NCI-H2196 (cell line): Measurements from ENCODE around the gene SAMD4A.

ENCODE experiments used
- DNase-seq: peaks from one replicate; lab custom pipeline; 2025; ENCODE audit not compliant: unreplicated experiment; lab: John Stamatoyannopoulos, UW

SAMD4A gene, protein sequence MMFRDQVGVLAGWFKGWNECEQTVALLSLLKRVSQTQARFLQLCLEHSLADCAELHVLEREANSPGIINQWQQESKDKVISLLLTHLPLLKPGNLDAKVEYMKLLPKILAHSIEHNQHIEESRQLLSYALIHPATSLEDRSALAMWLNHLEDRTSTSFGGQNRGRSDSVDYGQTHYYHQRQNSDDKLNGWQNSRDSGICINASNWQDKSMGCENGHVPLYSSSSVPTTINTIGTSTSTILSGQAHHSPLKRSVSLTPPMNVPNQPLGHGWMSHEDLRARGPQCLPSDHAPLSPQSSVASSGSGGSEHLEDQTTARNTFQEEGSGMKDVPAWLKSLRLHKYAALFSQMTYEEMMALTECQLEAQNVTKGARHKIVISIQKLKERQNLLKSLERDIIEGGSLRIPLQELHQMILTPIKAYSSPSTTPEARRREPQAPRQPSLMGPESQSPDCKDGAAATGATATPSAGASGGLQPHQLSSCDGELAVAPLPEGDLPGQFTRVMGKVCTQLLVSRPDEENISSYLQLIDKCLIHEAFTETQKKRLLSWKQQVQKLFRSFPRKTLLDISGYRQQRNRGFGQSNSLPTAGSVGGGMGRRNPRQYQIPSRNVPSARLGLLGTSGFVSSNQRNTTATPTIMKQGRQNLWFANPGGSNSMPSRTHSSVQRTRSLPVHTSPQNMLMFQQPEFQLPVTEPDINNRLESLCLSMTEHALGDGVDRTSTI

DNA sequence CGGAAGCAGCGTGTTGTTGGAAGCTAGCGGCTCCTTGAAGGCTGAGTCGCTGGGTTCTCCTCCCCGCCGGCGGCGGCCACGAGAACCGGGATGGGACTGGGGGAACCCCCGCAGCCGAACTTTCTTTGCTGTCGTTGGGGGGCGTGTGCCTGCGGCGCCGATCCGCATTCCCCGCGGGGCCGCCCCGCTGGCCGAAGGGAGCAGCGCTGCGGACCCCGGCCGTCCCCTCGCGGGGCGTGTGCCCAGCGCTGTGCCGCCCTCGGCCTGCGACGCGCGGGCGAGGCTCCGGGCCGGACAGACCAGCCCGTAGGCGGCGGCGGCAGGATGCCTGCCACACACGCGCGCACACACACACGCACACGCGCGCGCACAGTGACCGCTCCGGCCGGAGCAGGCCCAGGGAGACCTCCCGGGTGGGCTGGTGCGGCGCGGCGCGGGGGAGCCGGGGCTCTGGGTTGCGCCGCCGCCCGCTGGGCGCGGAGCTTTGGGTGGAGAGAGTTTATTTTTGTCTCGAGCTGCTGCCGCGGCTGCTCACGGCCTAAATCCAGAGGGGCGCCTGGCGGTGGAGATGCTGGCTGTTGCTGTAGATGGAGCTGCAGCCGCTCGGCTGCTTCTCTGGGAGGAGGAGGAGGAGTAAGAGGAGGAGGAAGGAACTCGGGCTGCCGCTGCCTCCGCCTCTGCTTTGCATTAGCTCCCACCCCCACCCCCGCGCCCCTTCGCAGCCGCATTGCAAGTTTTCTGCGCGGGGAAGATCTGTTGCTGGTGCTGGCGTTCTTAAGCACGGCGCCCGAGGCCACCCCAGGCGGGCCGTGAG, at the start of gene SAMD4A:
Gene SAMD4A (plus strand): TSS at position 719 of the 814 bp plus-strand sequence. CDS start 789 bp downstream, outside the sequence.
- peak; percentile 28 for DNase-seq

DNA sequence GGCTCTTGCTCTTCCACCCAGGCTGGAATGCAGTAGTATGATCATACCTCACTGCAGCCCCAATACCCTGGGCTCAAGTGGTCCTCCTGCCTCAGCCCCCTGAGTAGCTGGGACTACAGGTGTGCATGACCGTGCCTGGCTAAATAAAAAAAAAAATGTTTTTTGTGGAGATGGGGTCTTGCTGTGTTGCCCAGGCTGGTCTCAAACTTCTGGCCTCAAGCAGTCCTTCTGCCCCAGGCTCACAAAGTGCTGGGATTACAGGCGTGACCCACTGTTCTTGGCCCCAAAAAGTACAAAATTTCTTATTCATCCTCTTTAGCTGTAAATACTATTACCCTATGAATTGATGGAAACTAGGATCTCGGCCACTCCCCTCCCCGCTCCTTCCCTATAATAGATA, 42.5 kb upstream of the SAMD4A start:
- DNase-seq: no peak

DNA sequence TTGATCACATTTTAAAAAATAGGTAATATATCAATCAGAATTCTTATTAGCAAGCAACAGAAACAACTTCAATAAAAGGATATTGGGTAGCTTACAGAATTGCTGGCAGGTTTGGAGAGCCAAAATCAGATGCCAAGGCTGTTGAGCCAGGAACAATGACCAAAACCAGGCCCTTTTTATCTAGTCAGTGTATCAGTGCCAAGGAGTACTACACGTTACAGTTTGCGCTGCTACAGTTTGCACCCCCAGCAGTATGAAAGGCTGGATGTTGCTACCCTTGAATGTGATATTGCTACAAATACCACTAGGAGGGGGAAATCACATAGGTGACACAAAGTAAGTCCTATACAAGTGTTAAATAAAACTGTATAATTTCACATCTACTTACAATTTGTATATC, 38.0 kb upstream of the SAMD4A start:
- DNase-seq: no peak

DNA sequence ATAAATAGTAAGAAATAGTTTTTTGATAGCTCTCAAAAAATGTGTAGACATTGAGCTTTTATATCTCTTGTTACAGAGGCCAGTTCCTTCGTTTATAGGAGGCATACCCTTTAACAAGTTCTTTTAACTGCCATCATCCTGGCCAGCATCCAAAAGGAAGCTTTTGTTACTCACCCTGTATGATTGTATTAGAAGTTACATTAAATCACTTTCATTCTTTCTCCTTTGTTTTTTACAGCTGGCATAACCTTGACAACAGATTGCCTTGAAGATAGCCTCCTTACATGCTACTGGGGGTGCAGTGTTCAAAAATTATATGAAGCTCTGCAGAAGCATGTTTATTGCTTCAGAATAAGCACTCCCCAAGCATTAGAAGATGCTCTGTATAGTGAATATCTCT, 37.1 kb upstream of the SAMD4A start:
- DNase-seq: peak; percentile 11

DNA sequence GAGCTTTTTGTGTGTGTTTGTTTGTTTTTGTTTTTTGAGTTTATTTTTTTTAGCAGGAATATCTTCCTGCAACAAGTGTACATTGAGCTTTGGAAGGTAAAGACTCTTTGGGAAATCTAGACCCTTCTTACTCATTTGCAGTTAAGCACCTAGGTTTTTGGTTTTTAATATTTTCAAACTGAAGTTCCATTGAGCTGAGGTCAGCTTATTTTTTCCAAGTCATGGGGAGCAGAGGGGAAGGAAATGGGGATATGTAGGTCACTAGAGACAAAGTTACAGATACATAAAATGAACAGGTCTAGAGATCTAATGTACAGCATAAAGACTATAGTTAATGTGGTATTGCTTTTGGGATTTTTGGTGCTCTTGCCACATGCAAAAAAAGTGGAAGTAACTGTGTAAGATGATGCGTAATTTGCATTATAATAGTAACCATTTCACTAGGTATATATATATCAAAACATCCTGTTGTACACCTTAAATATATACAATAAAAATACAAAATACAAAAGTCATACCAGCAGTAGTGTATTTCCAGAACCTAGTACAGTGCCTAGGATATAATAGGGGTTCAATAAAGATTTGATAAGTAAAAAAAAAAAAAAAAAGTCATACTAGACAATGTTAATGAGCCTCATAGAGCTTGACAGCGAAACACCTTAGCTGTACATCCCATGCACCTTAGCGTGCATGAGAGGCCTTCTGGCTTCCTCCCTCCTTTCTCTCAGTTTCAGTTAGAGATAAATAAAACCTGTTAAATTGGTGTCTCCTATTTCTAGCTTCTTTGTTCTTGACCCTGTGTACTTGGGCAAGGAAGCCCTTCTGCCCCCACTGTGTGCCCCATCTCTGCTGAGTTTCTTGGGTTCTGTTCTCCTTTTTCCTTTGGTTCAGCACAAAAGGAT, 34.6 kb upstream of the SAMD4A start:
- DNase-seq: no peak

DNA sequence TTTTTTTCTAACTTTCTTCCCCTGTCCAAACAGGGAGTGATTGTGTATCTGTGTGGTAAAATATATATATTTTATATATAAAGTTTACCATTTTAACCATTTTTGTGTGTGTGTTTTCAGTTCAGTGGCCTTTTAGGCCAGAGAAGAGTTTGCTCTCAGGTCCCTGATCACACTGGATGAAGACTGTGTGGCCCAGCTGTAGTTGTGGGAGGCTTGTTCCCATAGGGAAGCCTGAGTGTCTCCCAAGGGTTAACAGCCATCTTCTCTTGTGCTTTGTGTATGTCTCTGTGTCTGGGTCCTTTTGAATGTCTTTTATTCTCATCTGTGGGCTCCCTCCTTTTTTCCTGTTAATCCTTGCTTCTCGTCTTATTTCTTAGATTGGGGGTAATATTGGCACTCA, 33.8 kb upstream of the SAMD4A start:
- DNase-seq: no peak

DNA sequence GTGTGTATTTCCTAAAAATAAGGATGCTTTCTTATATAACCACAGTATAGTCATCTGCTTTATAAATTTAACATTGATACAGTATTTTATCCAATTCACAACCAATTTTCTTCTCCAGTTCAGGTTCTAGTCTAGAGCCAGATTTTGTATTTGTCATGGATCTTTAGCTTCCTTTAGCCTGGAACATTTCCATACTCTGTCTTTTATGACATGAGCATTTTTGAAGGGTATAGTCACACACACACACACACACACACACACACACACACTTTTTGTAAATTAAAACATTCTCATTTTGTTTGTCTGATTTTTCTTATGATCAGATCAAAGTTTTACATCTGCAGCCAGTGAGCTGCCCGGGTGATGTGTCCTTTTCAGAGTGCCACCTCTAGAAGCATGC, 31.8 kb upstream of the SAMD4A start:
- DNase-seq: no peak

DNA sequence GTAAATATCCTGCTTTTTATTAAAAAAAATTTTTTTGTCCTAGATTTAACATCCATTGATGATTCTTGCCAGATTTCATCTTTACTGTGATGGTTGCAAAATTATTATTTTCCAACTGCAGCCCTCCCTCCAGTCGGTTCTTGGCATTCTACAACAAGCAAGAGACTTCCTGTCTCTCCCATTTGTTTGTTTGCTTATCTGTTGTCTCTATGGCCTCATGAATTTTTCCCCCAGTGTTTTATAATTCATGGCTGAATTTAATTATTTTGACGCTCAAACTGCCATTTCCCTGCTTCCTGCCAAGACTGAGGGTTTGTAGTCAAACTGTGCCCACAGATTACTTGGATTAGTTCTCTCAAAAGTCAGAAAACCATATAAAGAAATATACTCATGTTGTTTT, 31.3 kb upstream of the SAMD4A start:
- no peak for DNase-seq

DNA sequence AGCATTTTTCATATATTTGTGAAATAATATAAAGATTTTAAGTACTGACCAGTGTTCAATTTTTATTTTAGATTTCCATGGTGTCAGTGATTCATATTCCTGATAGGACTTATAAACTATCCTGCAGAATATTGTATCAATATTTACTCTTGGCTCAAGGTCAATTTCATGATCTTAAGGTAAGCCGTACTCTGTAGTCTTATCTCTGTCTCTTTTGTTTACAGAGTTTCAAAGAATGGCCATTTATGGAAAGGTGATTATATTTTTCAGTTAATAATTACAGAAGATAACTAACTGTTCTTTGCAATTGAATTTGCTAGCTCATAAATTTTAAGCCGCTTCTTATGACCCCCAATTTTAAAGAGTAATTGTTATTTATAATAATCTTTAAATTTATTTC, 29.3 kb upstream of the SAMD4A start:
- DNase-seq: no peak

DNA sequence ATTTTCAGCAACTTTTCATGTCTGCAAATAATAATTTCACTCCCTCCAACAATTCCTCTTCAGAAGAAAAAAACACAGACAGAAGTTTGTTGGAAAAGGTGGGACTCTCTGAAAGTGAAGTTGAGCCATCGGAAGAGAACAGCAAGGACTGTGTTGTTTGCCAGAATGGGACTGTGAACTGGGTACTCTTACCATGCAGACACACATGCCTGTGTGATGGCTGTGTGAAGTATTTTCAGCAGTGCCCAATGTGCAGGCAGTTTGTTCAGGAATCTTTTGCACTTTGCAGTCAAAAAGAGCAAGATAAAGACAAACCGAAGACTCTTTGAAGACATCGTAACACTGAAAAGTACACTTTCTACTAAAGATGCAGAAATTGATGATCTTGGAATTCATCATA, 28.9 kb upstream of the SAMD4A start:
- DNase-seq: no peak

DNA sequence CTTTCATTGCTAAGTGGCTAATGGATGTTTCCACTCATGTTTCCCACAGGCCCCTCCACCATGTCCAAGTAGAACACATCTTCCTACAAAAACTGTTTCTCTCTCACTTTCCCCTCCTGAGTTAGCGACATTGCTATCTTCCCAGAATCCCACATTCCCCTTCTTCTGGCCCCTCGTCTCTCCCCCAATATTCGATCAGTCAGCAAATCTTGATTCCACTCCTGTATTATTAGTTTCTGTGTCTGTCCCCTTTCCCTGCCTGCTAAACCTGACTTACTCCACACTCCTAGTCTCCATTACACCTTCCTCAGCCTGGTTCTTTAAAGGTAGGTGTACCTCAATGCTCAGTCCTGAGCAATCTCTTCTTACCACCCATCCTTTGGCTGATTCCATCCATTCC, 19.3 kb upstream of the SAMD4A start:
- no peak for DNase-seq

DNA sequence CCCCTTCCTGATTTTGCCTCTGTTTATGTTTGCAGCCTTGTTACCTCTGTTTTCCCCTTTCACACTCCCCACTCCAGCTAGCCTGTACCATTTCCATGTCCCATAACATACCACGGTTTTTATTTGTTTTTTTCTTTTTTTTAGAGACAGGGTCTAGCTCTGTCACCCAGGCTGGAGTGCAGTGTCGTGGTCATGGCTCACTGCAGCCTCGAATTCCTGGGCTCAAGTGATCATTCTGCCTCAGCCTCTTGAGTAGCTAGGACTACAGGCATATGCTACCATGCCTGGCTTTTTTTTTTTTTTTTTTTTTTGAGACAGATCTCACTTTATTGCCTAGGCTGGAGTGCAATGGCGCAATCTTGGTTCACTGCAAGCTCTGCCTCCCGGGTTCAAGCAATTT, 18.4 kb upstream of the SAMD4A start:
- DNase-seq: no peak

DNA sequence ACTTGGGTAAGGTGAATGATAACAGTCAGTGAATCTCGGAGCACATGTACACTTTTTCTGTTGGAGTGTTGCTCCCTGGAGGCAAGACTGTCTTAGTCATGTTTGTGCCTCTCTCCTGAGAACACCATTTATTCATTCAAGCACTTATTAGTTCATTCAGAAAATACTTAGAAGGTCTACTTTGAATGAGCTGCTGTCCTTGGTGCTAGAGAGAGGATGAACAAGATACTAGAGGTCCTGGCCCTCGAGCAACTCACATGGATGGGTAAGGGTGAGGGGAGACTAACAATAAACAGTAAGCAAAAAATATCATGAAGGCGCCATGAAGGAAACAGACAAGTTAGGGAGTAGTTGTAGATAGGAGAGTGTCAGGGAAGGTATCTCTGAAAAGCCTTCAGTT, 17.1 kb upstream of the SAMD4A start:
- DNase-seq: no peak

DNA sequence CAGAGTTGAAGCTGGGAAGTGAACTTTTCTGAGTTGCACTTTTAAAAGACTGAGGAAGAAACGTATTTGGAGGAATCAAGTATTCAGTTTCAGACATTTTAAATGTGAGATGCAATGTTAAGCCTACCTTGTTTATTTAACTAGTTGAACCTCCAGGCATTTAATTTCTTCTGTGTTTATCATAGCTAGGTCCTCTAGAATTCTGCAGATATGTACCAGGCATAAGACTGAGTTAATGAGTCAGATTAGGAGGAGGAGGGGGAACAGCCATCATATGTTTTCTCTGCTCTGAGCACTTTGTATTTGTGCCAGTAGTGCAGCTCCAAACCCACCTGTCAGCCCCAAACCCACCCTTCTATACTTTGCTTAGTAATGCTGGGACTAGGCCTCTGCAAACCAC, 16.4 kb upstream of the SAMD4A start:
- no peak for DNase-seq

DNA sequence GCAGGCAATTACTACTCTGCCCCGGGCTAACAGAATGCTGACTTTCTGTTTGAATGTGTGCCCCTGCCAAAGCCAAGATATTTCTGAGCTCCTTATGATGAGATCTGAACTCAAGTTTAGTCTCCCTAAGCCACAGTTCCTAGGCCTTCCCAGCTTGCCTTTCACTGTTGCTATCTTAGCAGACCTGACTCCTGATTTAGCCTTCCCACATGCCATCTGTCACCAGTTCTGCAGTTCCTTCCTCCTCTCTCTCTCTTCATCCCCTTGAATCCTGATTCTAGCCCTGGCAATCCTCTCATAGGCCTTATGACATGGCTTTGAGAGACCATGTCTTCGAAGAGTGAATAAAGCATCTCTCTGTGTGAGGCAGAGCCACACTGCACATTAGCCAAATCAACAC, 12.5 kb upstream of the SAMD4A start:
- DNase-seq: no peak

DNA sequence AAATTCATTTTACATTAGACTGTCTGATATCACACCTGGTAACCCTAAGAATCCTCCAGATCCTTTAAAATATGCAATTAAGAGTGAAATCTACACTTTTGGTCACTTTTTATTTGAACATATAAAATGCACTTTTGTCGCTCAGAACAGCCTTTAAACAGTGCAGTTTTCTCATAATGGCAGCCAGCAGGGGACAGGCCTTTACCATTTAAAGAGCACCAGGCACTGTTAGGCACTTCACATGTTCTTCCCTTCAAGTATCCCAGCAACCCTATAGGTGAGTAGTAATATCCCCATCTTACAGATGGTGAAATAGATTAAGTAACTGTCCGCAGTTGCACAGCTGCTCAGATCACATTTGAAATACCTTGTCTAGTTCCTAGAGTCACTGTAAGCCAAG, 11.3 kb upstream of the SAMD4A start:
- no peak for DNase-seq

DNA sequence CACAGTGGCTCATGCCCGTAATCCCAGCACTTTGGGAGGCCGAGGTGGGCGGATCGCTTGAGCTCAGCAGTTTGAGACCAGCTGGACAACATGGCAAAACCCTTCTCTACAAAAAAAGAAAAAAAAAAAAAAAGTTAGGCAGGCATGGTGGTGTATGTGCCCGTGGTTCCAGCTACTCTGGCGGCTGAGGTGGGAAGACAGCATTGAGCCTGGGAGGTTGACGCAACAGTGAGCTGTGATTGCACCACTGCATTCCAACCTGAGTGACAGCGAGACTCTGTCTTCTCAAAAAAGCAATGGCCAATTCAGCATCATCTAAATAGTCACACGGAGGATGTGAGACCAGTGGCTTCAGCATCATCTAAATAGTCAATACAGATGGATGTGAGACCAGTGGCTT, 10.4 kb upstream of the SAMD4A start:
- no peak for DNase-seq

DNA sequence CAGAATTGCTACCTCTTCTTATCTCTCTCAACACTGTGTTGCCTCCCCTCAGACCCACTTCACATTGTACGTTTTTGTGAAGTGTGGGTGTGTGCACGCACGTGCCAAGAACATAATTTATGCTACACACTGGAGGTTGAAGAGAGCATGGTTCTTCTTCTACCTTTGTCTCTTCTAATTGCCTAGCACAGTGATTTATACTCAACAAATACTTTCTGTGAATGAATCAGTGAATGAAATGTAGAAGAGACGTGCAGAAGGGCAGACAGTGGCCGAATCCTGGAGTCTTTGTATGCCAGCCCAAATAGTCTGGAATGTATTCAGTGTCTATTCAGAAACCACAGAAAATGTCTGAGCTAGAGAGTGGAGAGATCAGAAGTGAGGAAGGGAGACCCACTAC, 4.6 kb upstream of the SAMD4A start:
- no peak for DNase-seq

DNA sequence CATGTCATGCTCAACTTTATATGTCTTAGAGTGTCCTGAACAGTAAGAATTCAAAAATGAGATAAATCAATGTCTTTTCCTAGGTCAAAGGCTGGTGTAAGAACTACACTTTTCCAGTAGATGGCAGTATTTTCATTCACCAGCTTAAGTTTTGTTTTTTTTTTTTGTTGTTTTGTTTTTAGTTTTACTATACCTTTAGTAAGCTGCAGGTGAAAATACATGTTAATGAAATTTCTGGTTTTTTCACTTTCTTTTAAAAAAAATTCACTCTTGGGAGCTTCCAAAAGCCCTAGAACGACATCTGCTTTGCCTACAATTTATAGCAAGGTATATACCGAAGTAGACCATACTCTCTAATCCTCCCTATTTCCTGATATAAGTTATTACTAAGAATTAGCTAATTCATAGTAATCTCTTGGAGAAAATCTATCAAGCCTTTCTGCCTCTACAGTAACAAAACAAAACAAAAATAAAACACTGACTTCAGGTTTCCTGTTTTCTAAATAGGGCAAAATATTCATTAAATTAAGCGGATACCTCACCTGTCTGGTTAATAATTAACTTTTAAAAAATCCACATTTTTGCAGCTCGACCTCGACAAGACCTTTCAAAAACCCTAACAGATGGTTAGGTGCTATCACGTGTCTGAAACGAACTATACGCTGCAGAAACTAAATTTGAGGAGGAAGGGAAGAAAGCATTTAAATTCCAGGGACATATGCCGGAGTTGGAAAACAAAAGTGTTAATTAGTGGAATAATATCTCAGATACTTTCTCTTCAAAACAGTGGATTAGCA, 2.7 kb upstream of the SAMD4A start:
- peak; percentile 24 for DNase-seq
